ENCODE measurements around the gene SOX8.

DNA sequence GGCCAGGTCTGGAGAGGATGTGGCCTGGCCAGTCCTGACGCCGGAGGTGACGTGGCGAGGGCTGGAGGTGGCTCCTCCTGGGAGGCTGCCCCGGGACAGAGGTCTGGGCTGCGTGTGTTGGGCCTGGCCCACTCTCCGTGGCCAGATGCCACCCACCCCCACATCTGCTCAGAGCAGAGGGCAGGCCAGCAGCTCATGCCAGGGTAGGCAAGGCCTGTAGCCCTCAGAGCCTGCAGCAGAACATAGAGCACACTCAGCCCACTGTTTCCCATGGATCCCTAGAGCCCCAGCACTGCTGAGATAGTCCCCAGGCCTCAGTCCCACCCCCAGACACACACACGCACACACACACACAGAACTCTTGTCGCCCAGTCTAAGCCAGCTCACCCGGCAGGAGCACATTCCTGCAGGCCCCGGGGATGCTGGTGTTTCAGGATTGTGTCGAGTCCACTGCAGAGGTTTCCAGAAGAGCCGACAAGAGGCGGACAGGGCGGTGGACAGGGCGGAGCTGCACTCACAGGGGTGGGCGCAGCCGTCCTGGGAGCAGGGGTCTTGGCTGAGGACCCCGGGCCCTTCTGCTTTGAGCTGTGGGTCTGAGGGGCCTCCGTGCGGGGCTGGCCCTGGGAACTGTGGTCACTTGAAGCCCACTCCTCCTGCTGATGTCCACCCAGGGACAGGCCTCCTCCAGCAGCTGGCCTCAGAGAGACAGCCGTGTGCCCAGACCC, 33.4 kb downstream of the SOX8 start:
- TF ChIP-seq EZH2phosphoT487 (IDR thresholded peaks at IDR 0.05; ENCODE audit: low read length) (no peak), EZH2 (optimal IDR thresholded peaks at IDR 0.05; ENCODE audit: low read depth, low read length) (no peak)
